Measurements from ENCODE around the gene RRAGC.
"Not testable (repeated sequence)": the region's sequence is repeated elsewhere in the genome, so short reads cannot be mapped to it uniquely, and the experiment has no call there.

The RRAGC gene

DNA sequence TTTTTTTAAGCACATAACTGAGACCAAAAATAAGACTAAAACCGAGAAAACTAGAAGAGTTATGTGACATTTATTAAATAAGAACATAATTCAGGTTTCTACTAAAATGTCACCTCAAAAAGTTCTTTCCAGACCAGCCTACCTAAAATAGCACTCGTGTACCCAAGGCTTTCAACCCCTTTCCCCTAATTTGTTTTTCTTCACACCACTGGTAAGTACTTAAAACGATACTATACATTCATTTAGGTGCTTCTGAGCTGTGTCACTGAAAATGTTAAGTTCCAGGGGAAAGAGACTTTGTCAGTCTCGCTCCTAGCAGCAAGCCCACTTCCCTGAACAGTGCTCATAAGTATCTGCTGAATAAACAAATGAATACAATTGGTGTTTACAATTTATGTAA is 6.8 kb downstream of the RRAGC start:
- DNase-seq, result no peak

DNA sequence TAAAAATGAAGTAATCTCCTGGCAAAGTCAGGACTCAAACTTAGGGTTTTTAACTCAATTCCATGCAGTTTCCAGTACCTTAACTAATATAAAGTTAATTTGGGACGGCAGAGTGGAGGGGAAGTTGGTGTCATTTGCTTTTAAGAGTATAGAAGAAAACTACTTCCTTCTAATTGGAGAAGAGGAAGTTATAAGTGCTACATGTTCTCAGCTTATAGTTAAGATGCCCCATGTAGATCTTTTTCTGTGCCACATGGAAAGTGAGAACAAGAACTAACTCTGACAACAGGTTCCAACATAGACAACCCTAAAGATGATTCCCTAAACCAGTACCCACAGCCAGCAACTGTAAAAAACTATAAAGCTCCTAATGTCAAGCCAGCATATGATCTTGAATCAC is 11.5 kb downstream of the RRAGC start:
- DNase-seq, result no peak

DNA sequence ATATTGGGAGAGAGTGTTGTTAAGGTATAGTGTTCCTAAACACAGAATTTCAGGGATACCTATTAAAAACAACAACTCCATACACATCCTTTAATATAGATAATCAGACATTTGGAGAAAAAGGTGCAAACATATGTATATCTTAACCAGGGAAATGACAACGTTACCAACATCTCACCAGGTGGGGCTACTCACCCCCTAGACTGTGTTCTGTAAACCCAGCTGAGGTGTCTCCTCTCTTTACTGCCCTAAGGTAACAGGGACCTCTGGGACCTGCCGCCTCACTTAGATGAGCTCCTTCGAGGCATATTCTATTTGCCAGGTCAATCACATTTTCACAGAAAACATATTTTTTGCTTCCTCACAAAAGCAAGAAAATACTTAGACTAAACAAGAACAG is 13.4 kb downstream of the RRAGC start:
- DNase-seq, result no peak

DNA sequence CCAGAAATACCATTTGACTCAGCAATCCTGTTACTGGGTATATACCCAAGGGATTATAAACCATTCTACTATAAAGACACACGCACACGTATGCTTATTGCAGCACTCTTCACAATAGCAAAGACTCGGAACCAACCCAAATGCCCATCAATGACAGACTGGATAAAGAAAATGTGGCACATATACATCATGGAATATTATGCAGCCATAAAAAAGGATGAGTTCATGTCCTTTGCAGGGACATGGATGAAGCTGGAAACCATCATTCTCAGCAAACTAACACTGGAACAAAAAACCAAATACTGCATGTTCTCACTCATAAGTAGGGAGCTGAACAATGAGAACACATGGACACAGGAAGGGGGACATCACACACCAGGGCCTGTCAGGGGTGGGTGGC is 14.5 kb downstream of the RRAGC start:
- DNase-seq, result not testable (repeated sequence)

DNA sequence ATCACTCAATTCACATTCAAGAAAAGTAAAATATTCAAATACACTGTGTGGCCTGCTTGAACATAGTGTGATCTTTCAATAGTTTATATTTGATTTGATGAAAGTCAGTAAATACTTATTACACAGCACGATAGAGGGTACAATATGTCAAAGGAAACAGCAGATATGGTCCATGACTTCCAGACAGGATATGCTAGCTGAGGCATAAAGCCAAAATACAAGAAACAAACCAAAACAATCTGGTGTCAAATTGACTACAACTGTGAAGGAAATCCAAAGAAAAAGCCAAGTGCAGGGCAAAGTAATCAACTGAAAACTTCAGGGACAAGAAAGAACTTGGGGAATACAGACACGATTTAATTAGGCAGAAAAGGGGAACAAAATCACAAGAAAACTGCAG is 19.3 kb downstream of the RRAGC start:
- DNase-seq, result no peak

DNA sequence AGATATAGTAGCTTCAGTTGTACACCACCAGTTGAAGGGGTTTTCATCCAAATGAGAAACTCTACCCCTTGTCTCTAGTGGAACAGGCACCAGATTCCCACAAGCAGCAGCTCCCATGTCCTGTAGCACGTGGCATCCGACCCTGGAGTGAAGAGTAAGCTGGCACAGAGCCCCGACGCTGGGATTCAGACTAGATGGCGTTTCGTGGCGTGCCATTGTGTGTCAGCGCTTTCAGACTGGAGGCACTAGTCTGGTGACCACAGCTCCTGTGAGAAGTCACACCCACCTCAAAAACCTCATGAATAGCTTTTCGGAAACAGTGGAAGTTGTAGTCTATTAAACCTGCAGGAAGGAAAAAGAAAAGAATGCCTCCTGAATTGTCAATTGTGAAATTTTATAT is 20.2 kb downstream of the RRAGC start:
- no peak for DNase-seq

DNA sequence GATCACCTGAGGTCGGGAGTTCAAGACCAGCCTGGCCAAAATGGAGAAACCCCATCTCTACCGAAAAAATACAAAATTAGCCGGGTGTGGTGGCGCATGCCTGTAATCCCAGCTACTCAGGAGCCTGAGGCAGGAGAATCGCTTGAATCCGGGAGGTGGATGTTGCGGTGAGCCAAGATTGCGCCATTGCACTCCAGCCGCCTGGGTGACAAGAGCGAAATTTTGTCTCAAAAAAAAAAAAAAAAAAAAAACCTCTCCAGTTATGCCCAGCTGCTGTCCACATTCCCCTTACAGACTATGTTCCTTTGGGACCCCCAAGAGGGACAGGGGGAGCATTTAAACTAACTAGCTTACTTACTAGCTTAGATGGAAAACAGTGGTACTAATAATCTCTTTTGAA is 23.3 kb downstream of the RRAGC start:
- DNase-seq, result not testable (repeated sequence)

DNA sequence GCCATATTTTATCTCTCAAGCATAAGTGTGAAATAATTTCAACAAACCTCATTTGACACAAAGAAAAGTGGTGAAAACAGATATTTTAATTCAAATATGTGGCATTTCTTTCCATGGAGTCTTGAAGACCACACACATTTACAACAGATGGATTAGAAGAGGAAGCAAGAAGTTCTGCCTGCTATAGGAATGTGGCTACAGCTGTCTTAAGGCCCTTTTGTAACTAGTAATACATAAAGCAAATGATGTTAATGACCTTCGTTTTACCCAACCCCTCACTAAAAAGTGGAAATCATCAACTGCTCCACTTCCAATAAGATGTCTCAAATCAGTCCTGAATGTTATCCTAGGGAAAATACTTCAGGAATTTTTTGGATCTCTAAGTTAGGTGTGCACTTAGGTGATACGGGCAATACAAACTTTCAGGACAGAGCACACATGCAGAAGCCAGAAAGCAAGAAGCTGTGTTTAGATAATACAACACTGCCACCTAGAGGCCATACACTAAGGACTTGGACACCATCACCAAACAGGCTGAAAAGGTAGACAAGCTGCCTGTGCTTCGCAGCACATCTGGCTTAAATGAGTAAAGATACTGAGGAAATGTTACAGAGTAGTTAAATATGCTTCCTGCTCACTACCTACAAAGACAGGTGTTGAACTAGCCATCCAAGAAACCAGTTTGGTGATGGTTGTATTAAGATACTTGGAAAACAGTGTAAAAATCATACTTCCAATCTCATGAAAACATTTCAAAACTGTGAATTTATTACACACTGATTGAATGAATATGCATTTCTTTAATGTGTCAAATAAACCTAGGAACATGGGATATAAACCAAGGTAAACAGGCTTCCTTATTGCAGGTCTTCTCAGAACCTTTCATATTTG is 24.4 kb downstream of the RRAGC start:
- DNase-seq, result peak; percentile 80

DNA sequence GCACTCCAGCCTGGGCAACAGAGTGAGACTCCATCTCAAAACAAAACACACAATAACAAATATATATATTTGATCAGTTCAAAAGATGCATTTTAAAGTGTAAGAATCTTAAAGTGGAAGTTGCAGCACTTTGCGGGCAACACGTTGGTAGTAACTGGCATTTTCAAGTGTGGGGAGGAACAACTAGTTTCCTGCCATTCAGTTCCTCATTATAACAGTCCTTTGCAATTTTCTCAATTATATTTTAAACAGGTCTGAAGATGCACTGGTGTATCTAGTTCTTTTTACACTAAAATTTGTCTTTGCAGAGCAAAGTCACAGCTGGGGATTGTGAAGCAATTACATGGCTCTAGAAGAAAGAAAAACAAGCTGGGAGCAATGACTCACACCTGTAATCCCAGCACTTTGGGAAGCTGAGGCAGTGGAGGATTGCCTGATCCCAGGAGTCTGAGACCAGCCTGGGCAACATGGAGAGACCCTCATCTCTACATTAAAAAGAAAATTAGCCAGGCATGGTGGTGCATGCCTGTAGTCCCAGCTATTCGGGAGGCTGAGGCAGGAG is 25.3 kb downstream of the RRAGC start:
- DNase-seq, result no peak

DNA sequence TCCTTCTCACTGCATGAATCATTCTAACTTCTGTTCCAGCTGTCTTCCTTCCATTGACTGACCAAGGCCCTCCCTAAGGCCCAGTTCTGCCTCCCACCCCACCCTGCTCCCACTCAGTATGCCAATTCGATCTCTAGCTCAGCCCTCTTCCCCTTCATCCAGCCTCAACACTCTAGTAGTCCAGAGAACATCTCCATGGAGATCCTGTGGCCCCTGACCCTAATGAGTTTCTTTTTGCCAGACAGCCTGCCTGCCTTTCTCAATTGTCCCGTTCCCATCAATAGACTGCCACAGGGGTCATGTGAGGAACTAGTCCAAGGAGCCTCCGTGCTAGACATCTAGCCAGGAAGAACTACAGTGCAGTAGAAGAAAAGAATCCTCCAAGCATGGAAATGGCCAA is 26.4 kb downstream of the RRAGC start:
- DNase-seq, result no peak

DNA sequence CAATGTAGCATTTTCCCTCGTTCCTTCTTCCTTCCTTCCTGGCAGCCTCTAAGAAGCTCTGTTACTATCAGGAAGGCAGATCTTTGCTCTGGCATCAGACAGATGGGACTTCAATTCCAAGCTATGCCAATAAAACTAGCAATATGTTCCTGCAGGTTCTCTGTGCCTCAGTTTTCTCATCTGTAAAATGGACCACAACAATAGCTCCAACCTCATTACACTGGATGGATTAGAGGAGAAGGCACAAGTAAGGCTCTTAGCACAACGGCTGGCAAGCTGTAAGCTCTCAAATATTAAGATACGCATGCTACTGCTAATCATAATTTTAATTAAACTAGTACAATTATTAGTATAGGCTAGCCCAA is 27.2 kb downstream of the RRAGC start:
- no peak for DNase-seq

DNA sequence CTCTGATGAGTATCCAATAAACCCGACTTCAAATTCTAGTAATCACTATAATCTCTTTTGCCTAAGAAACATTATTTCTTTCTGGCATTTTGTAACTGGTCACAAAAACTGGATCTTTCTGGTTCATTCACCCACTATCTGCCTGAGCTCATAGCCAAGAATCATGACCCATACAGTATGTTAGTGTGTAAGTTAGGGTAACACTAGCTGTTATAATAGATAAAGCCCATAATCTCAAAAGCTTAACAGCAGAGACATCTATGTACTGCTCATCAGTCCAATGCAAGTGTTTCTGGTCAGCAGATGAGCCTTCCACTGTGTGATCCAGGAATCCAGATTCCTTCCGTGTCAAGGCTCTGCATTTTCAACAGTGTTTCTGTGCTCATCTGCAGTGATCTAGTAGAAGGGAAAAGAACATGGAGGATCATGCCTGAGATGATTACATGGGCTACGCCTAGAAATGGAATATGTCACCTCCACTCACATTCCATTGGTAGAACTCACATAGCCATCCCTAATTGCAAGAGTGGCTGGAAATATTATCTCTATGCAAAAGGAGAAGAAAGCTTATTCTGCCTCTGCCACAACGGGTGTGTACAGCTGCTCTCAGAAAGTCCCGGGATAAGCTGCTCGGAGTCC is 27.7 kb downstream of the RRAGC start:
- DNase-seq, result peak; percentile 22

DNA sequence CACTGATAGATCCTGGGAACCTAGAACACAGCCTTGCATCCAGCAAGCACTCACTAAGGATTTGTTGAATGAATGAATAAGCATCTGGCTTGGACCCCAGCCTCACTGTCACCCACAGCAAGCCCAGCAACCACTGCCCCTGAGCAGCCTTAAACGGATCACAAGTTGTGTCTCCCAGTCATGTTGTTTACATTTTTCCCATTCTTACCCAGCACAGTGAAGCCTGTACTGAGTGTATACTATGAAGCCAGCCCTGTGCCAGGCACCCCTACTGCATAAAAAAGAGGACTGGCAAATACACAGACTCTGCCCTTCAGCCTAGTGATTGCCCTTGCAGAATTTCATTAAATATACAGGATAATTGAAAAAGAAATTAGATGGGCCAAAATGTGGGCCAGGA is 30.2 kb downstream of the RRAGC start:
- DNase-seq, result no peak

DNA sequence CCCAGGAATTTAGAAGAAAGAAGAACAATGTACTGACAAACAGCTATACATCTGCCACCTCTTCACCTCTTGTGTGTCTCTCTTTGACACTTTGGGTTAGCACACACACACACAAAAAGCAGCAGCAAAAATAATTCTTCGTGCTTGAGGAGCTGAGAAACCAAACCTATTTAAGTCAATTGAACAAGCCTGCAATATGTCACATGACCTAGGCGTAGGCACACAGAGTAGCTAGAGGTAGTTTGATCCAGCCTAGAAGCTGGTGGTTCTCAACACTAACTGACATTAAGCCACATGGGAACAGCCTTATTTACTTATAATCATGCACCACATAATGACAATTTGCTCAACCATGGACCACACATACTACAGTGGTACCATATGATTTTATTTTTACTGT is 32.3 kb downstream of the RRAGC start:
- DNase-seq, result no peak

DNA sequence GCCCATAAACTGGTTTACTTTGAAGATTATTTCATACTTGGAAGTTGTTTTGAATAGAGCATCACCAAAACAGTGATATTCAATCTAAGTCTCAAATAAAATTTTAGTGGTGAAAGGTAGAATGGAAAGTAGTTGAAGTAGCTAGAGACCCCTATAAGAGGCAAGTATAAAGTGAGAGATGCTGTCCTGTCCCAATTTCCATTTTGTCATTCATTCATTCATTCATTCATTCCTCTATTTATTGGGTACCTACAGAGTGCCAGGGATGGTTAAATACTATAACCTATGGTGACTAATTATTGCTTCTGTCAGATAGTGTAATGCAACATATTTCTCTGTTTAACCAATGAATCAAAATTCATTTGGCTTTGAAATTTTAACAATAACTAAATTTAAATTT is 32.7 kb downstream of the RRAGC start:
- no peak for DNase-seq

DNA sequence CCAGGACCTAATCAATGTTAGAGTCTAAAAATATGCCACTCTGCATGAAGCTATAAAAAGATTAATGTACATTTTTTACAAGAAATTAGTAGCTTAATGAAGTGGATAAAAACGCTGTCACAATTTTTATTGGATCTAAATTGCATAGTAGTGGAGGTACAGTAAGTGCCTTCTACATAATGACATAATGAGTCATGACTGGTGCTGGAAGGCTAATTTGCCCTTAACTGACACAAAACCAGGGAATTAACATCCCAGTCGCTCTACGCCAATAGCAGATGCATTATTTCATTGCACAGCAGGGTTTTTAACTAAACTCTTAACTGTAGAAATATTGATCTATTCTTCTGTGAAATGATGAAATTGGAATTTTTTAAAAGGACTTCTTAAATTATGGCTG is 33.3 kb downstream of the RRAGC start:
- no peak for DNase-seq

DNA sequence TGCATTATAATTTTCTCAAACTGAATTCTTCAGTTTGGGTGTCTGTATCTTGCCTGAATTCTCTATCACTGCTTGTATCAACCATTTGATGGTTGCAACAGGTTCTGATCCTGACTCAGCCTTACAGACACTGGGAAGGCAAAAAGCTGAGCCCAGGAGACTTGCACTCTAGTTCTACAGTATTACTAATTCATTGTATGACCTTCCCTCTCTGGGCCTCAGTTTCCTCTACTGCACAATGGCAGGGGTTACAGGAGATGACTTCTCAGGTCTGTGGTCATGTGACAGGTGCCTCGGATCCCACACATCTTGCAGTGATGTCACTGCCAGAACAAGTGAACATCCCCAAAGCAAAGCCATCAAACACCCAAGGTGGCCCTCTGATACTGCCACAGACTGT is 38.7 kb downstream of the RRAGC start:
- DNase-seq, result no peak

DNA sequence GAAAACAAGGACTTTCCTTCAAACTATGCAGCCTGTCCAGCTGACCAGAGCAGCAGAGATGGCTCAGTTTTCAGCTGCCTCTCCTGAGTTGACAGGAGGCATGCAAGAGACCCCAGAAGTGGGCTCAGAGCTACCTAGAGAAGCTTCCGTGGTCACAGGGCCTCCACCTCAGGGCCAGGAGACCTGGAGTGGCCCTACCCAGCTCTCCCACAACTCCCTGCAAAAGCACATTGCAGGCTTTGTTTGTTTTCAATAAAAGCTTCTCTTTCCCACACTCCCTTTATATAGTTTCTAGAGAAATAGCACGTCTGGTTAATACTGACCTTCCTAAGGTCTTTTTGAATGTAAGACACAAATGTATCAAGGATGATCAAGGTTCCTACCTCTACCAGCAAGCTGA is 40.1 kb downstream of the RRAGC start:
- DNase-seq, result no peak

DNA sequence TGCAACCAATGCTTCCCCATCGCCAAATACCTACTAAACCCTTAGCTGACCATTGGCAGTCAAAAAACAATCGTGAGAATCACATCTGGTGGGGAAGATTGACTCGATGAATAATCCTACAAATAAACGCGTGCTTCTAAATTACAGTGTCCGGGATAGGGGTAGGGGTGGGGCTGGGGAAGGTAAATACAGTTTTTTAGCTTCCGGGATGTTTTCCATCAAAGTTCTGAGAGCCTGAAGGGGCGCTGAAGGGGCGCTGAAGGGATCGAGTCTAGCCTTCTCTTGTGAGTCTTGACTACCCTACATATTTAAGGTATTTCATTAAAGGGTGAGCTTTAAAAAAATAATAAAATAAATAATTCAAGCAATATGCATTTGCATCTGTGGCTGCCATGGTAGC is 40.5 kb downstream of the RRAGC start:
- no peak for DNase-seq

DNA sequence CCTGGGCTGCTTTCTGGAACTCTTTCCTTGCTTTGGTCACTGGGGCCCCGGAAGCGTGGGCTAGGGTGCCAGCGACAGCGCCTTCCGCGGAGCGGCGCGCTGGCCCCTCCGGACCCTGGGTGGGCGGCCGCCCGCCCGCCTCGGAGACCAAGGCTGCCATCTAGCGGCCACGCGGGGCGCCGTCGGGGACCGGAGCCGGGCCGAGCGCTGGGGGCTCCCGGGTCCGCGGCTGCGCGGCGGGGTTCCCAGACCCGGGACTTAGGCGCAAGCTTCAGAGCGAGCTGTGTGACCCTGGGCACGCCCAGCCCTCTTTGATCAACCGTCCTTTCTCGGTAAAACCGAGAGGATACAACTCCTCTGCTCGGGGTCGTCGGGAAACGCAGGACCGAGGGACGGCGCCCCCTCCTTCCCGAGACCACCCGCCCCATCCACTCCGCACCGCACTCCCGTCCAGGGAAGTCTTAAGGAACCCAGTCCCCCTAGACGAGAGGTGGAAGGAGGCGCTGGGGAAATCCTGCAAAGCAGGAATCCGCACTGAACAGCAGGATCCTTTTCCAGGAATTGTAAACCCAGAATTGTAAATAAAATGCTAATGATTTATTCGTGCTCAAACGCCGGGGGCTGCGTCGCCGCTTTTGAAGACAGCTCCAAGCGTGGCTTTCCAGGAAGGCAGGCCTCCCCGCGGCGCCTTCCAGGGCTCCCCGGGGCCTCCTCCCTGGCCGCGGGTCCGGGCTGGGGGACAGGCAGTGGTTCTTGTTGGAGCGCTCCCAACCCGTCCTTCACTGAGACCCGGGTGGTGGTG is 41.2 kb downstream of the RRAGC start:
- DNase-seq, result no peak

DNA sequence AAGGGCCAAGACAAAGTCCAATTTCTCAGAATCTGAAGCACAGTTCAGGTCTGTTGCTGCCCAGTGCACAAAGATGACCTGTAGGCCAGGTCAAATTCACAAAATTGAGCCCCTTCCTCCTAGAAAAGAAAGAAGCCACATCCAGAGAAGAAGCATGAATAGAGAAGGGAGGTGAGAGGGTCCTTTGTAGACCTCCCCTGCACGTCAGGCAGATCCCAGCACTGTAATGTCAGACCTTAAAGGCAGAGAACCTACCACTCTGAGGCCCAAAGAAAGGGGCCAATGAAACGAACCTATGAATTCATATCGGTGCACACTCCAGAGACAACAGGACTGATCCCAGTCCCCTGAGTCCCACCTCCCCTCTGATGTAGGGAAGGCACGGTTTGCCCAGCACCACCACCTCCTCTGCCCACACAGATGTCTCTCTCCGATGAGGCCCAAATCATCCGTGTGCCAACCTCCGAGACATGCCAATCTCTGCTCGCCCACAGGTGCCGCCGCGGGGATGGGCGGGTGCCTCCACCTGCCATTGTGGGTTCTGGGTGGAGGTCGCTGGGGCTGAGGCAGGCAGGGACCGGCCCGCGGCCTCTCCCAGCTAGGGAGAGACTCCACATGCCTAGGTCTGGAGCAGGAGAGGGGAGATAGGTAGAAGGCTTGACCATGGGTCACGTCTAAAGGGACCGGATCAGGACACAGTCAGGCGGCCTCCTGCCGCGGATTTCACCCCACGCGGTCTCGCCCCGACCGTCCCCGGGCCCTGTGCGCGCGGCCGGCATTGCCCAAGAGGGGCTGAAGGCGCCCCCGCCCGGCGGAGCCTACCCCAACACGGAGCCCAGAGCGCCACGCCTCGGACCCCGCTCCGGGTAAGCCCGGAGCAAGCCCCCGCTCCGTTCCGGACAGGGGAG is 42.1 kb downstream of the RRAGC start:
- DNase-seq, result no peak
